Right ventricle myocardium inferior (tissue), 1 donor: ENCODE measurements around the gene SAMD10. TPM values are rescaled to one million over a fixed set of nuclear protein-coding genes. Genes with fewer than 3 reads are reported as not detected.
"Not testable (repeated sequence)": the region's sequence is repeated elsewhere in the genome, so short reads cannot be mapped to it uniquely, and the experiment has no call there.

Experiments
- ATAC-seq: fragments of 200-7000 bp; cut with Tn5 transposase; one replicate; pipeline ENCODE4 v1.9.1; 2020; ENCODE audit warnings: mild to moderate bottlenecking, moderate library complexity
- DNase-seq: peaks from one replicate; pipeline ENCODE4 v3.0.0; 2021; ENCODE audit errors: missing footprints
- intact Hi-C: fragments of 100-400 bp; cut with DNase I; formaldehyde crosslinking; loops from one replicate; pipeline ENCODE4 v1.11.0; 2022
- microRNA-seq: library from miRNA; unstranded; fragments of <30 nt; microRNA quantifications from one replicate; pipeline ENCODE4 v1.2.0, GENCODE V29; 2020
- total RNA-seq: library from RNA; stranded (reverse); fragmentation: NEBNext Ultra II Directional; extraction: Animal tissue kit (Norgen Biotek cat#: 25700); gene quantifications from one replicate; pipeline ENCODE4 v1.2.1, GENCODE V29; 2021
- donor health status: DM: no; HTN: yes; CAD: no; lungs with severe emphysema.

The SAMD10 gene
- total RNA-seq, 1 donor from 2014 or later = 5.7 TPM

- intact Hi-C loops = no loop called here
- peak; percentile 43 for DNase-seq
- no peak for ATAC-seq
Measured at GRCh38 chr20:63933646-63934045, 45.8 kb downstream of the SAMD10 start.

- no peak for ATAC-seq
- peak; percentile 48 for DNase-seq
- intact Hi-C loops = no loop called here
Measured at GRCh38 chr20:63932606-63933160, 46.8 kb downstream of the SAMD10 start.

GRCh38 chr20:63931735-63932134, 47.7 kb downstream of the SAMD10 start:
- intact Hi-C loops = loop anchor here (1.0 kb wide), 1 partner anchor 20 kb away; no protein-coding TSS in a partner anchor
- DNase-seq (peak; percentile 23), ATAC-seq (no peak)

GRCh38 chr20:63930971-63931553, 48.4 kb downstream of the SAMD10 start:
- DNase-seq = peak; percentile 83
- intact Hi-C loops = loop anchor here (1.0 kb wide), 1 partner anchor 20 kb away; no protein-coding TSS in a partner anchor
- peak; percentile 94 for ATAC-seq

GRCh38 chr20:63929473-63929883, 50.0 kb downstream of the SAMD10 start:
- intact Hi-C loops, ATAC-seq: not testable (repeated sequence)
- DNase-seq = peak; percentile 51

- peak; percentile 45 for DNase-seq
- ATAC-seq = no peak
- intact Hi-C loops = no loop called here
Measured at GRCh38 chr20:63929071-63929470, 50.4 kb downstream of the SAMD10 start.

- ATAC-seq = no peak
- intact Hi-C loops = no loop called here
- no peak for DNase-seq
Measured at GRCh38 chr20:63926298-63926697, 53.1 kb downstream of the SAMD10 start.

GRCh38 chr20:63924241-63924640, 55.2 kb downstream of the SAMD10 start:
- intact Hi-C loops = no loop called here
- peak; percentile 5 for DNase-seq
- no peak for ATAC-seq

Small RNA genes lying within 50 kb of the gene (microRNA-seq; reads per million reads assigned to microRNA genes)
- gene MIR1914 (not detected), gene MIR647 (not detected)

Other genes starting within 250 kb of the SAMD10 start
- gene LIME1, start 243.0 kb downstream of the SAMD10 start, total RNA-seq = 1.6 TPM
- 97.4 TPM for gene SLC2A4RG, start 239.9 kb downstream of the SAMD10 start, total RNA-seq
- gene ZBTB46, start 148.4 kb downstream of the SAMD10 start, total RNA-seq = 13.8 TPM
- not detected for gene ABHD16B, start 118.1 kb downstream of the SAMD10 start, total RNA-seq
- gene TPD52L2, start 114.4 kb downstream of the SAMD10 start, total RNA-seq = 78.0 TPM
- gene DNAJC5, start 84.5 kb downstream of the SAMD10 start, total RNA-seq = 41.4 TPM
- 52.0 TPM for gene UCKL1, start 23.2 kb downstream of the SAMD10 start, total RNA-seq
- gene ZNF512B, start 9.7 kb downstream of the SAMD10 start, total RNA-seq = 12.2 TPM
- 46.4 TPM for gene PRPF6, start 1.5 kb upstream of the SAMD10 start, total RNA-seq
- 0.30 TPM for gene C20orf204, start 56.5 kb upstream of the SAMD10 start, total RNA-seq
- gene SOX18, start 70.0 kb upstream of the SAMD10 start, total RNA-seq = 38.4 TPM
- 39.0 TPM for gene TCEA2, start 83.6 kb upstream of the SAMD10 start, total RNA-seq
- 6.6 TPM for gene RGS19, start 99.9 kb upstream of the SAMD10 start, total RNA-seq
- 0.49 TPM for gene OPRL1, start 100.4 kb upstream of the SAMD10 start, total RNA-seq
- gene LKAAEAR1, start 104.8 kb upstream of the SAMD10 start, total RNA-seq = not detected
- gene NPBWR2, start 127.9 kb upstream of the SAMD10 start, total RNA-seq = not detected
- 0.16 TPM for gene MYT1, start 184.8 kb upstream of the SAMD10 start, total RNA-seq